OCI-LY1 (cell line): ENCODE data around the gene PNKP.

Experiments
- H2AFZ ChIP-seq: fragments of 200-600 bp; sonication (generic), shearing (Covaris generic); 2 replicates; pipeline ENCODE4 v1.6.0; 2014; ENCODE audit warnings: antibody characterized with exemption, mild to moderate bottlenecking, low read length
- H3F3A ChIP-seq: fragments of 200-600 bp; sonication (generic), shearing (Covaris generic); 2 replicates; pipeline ENCODE4 v1.6.0; 2014; ENCODE audit warnings: mild to moderate bottlenecking, antibody characterized with exemption, low read length, moderate library complexity; ENCODE audit not compliant: insufficient read depth
- H3K27ac ChIP-seq: fragments of 200-600 bp; sonication (generic); 2 replicates; pipeline ENCODE4 v1.5.1; 2014; ENCODE audit warnings: low read length, mixed run types, mild to moderate bottlenecking, low read depth; ENCODE audit not compliant: poor library complexity, severe bottlenecking
- H3K27me3 ChIP-seq: fragments of 200-600 bp; sonication (generic); 2 replicates; pipeline ENCODE4 v1.6.0; 2014; ENCODE audit warnings: antibody characterized with exemption, mild to moderate bottlenecking, low read length, moderate library complexity; ENCODE audit not compliant: insufficient read depth
- H3K36me3 ChIP-seq: fragments of 200-600 bp; sonication (generic); 2 replicates; pipeline ENCODE4 v1.6.1; 2014; ENCODE audit warnings: mild to moderate bottlenecking, antibody characterized with exemption, low read length, moderate library complexity, mixed read lengths; ENCODE audit not compliant: insufficient read depth
- H3K4me1 ChIP-seq: fragments of 200-600 bp; sonication (generic); 2 replicates; pipeline ENCODE4 v1.5.1; 2014; ENCODE audit warnings: mild to moderate bottlenecking, low read length, moderate library complexity; ENCODE audit not compliant: insufficient read depth, severe bottlenecking
- H3K4me2 ChIP-seq: fragments of 200-600 bp; sonication (generic), shearing (Covaris generic); 2 replicates; pipeline ENCODE4 v1.6.1; 2014; ENCODE audit warnings: low read length
- H3K4me3 ChIP-seq: fragments of 200-600 bp; sonication (generic); 2 replicates; pipeline ENCODE4 v1.5.1; 2014; ENCODE audit warnings: low read length, low read depth, mild to moderate bottlenecking, mixed read lengths; ENCODE audit not compliant: poor library complexity, severe bottlenecking
- H3K79me2 ChIP-seq: fragments of 200-600 bp; shearing (Covaris generic); 2 replicates; pipeline ENCODE4 v1.6.1; 2016; ENCODE audit warnings: mixed run types, low read length, mixed read lengths; ENCODE audit not compliant: insufficient read depth
- H3K9ac ChIP-seq: fragments of 200-600 bp; sonication (generic), shearing (Covaris generic); 2 replicates; pipeline ENCODE4 v1.6.1; 2014; ENCODE audit warnings: mild to moderate bottlenecking, low read length, mixed read lengths
- H3K9me2 ChIP-seq: fragments of 200-600 bp; sonication (generic), shearing (Covaris generic); 2 replicates; pipeline ENCODE4 v1.6.1; 2014; ENCODE audit warnings: low read depth, mild to moderate bottlenecking, low read length, mixed read lengths
- H3K9me3 ChIP-seq: fragments of 200-600 bp; shearing (Covaris generic); 2 replicates; pipeline ENCODE4 v1.6.1; 2014; ENCODE audit warnings: low read length, mixed read lengths
- H4K20me1 ChIP-seq: fragments of 200-600 bp; sonication (generic), shearing (Covaris generic); 2 replicates; pipeline ENCODE4 v1.6.0; 2016; ENCODE audit warnings: mild to moderate bottlenecking, low read length; ENCODE audit not compliant: insufficient read depth
- CTCF ChIP-seq: fragments of 200-600 bp; sonication (generic), shearing (Covaris generic); IDR thresholded peaks from 2 replicates; pipeline ENCODE4 v1.5.1; 2017; ENCODE audit warnings: mild to moderate bottlenecking, antibody characterized with exemption, low read length, moderate library complexity, mixed read lengths
- EZH2 ChIP-seq: fragments of 200-600 bp; sonication (generic), shearing (Covaris generic); IDR thresholded peaks from 2 replicates; pipeline ENCODE4 v1.8.0; 2017; ENCODE audit warnings: borderline replicate concordance, mixed run types, mild to moderate bottlenecking, antibody characterized with exemption, low read length, moderate library complexity, mixed read lengths

PNKP gene

GRCh38 chr19:49811328-49811727, 56.0 kb downstream of the PNKP start:
- Histone ChIP-seq H4K20me1 (no peaks in the 10 kb centered on the region), H3K27me3 (no peaks in the 10 kb centered on the region), H3K27ac (no peak overlapping the region), H3K9ac (no peak overlapping the region), H2AFZ (no peak overlapping the region), H3K4me2 (no peak overlapping the region; the same call in 1 of the 2 replicates), H3K79me2 (no peaks in the 10 kb centered on the region), H3K36me3 (peaks cover 18% of the 10 kb centered on the region; the same call in 1 of the 2 replicates), H3K9me2 (no peaks in the 10 kb centered on the region), H3K9me3 (no peaks in the 10 kb centered on the region), H3K4me3 (no peak overlapping the region), H3K4me1 (peaks cover 52% of the 10 kb centered on the region), H3F3A (peaks cover 10% of the 10 kb centered on the region)
- TF ChIP-seq CTCF (no peak), EZH2 (no peak)
